ENCODE measurements around the gene MTOR. TPM values are rescaled to one million over a fixed set of nuclear protein-coding genes. Genes with fewer than 3 reads are reported as not detected.

MTOR gene
- total RNA-seq, 1 donor from 2014 or later, result 31.9 TPM

GRCh38 chr1:11188381-11188780 is 74.0 kb downstream of the MTOR start:
- no peak for DNase-seq (ENCODE audit: low read depth)
- Histone ChIP-seq H3K27me3 (ENCODE audit: control insufficient read depth, insufficient read depth, low read length) (no peaks in the 10 kb centered on the region), H3K36me3 (ENCODE audit: control insufficient read depth, insufficient read depth, low read length) (peaks cover 10% of the 10 kb centered on the region), H3K4me3 (ENCODE audit: low read depth, low read length) (no peak overlapping the region)
- FAIRE-seq, result no peak
- TF ChIP-seq, protein P1, sequence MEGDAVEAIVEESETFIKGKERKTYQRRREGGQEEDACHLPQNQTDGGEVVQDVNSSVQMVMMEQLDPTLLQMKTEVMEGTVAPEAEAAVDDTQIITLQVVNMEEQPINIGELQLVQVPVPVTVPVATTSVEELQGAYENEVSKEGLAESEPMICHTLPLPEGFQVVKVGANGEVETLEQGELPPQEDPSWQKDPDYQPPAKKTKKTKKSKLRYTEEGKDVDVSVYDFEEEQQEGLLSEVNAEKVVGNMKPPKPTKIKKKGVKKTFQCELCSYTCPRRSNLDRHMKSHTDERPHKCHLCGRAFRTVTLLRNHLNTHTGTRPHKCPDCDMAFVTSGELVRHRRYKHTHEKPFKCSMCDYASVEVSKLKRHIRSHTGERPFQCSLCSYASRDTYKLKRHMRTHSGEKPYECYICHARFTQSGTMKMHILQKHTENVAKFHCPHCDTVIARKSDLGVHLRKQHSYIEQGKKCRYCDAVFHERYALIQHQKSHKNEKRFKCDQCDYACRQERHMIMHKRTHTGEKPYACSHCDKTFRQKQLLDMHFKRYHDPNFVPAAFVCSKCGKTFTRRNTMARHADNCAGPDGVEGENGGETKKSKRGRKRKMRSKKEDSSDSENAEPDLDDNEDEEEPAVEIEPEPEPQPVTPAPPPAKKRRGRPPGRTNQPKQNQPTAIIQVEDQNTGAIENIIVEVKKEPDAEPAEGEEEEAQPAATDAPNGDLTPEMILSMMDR (IDR thresholded peaks at IDR 0.05; ENCODE audit: insufficient read depth, low read length, severe bottlenecking), result no peak

GRCh38 chr1:11187931-11188330 is 74.4 kb downstream of the MTOR start:
- FAIRE-seq (no peak), DNase-seq (ENCODE audit: low read depth) (no peak)
- TF ChIP-seq, protein P1 (IDR thresholded peaks at IDR 0.05; ENCODE audit: insufficient read depth, low read length, severe bottlenecking), result no peak
- no peak overlapping the region for H3K4me3 ChIP-seq (ENCODE audit: low read depth, low read length)
- H3K36me3 ChIP-seq (ENCODE audit: control insufficient read depth, insufficient read depth, low read length), result peaks cover 10% of the 10 kb centered on the region
- no peaks in the 10 kb centered on the region for H3K27me3 ChIP-seq (ENCODE audit: control insufficient read depth, insufficient read depth, low read length)

- no peak for DNase-seq (ENCODE audit: low read depth)
- Histone ChIP-seq H3K27me3 (ENCODE audit: control insufficient read depth, insufficient read depth, low read length) (no peaks in the 10 kb centered on the region), H3K4me3 (ENCODE audit: low read depth, low read length) (no peak overlapping the region), H3K36me3 (ENCODE audit: control insufficient read depth, insufficient read depth, low read length) (peaks cover 10% of the 10 kb centered on the region)
- TF ChIP-seq, protein P1 (IDR thresholded peaks at IDR 0.05; ENCODE audit: insufficient read depth, low read length, severe bottlenecking), result no peak
- FAIRE-seq, result no peak
Observed at GRCh38 chr1:11187494-11187893, 74.9 kb downstream of the MTOR start.

DNA sequence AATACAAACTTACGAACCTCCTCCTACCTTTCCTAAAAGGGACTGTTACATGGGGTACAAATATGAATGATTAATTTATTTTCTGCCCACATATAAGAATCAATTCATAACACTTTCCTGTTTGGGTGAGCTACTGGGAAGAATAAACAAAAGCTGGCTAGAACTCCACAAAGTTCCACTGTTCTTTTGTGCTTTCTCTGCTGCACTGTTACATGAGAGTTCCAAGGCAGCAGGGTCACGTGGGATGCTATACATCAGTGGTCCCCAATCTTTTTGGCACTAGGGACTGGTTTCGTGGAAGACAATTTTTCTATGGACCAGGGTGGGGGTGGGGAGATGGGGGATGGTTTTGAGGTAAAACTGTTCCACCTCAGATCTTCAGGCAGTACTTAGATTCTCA is 75.4 kb downstream of the MTOR start:
- FAIRE-seq, result no peak
- H3K36me3 ChIP-seq (ENCODE audit: control insufficient read depth, insufficient read depth, low read length), result peaks cover 10% of the 10 kb centered on the region
- no peaks in the 10 kb centered on the region for H3K27me3 ChIP-seq (ENCODE audit: control insufficient read depth, insufficient read depth, low read length)
- no peak overlapping the region for H3K4me3 ChIP-seq (ENCODE audit: low read depth, low read length)
- TF ChIP-seq, protein P1 (IDR thresholded peaks at IDR 0.05; ENCODE audit: insufficient read depth, low read length, severe bottlenecking), result no peak
- DNase-seq (ENCODE audit: low read depth), result no peak

DNA sequence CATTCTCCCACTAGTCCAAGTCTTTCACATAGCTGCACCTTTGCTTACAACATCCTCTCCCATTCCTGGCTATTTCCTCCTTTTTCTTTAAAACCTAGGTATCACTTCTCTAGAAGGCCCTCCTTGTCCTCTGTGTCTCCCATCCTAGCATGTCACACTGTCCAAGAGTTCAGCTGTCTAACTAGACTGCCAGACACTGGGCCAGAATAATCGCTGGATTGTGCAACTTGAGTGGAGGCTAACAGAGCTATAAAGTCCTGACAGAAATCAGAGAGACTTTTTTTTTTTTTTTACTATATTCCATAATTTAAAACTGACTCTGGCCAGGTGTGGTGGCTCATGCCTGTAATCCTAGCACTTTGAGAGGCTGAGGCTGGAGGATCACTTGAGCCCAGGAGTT is 77.4 kb downstream of the MTOR start:
- no peak for DNase-seq (ENCODE audit: low read depth)
- peaks cover 5% of the 10 kb centered on the region for H3K36me3 ChIP-seq (ENCODE audit: control insufficient read depth, insufficient read depth, low read length)
- H3K4me3 ChIP-seq (ENCODE audit: low read depth, low read length), result no peak overlapping the region
- TF ChIP-seq, protein P1 (IDR thresholded peaks at IDR 0.05; ENCODE audit: insufficient read depth, low read length, severe bottlenecking), result no peak
- no peaks in the 10 kb centered on the region for H3K27me3 ChIP-seq (ENCODE audit: control insufficient read depth, insufficient read depth, low read length)
- no peak for FAIRE-seq

GRCh38 chr1:11182884-11183283 is 79.5 kb downstream of the MTOR start:
- no peak for DNase-seq (ENCODE audit: low read depth)
- Histone ChIP-seq H3K36me3 (ENCODE audit: control insufficient read depth, insufficient read depth, low read length) (peaks cover 2% of the 10 kb centered on the region), H3K27me3 (ENCODE audit: control insufficient read depth, insufficient read depth, low read length) (no peaks in the 10 kb centered on the region), H3K4me3 (ENCODE audit: low read depth, low read length) (no peak overlapping the region)
- TF ChIP-seq, protein P1 (IDR thresholded peaks at IDR 0.05; ENCODE audit: insufficient read depth, low read length, severe bottlenecking), result no peak
- FAIRE-seq, result no peak
